ENCODE results near the gene OSBPL10. TPM values are rescaled to one million over a fixed set of nuclear protein-coding genes. Genes with fewer than 3 reads are reported as not detected.
A peak's percentile ranks its signal among the peaks of the same experiment; 100 is the strongest.

Gene OSBPL10
- total and polyA plus RNA-seq, 2 of the 4 experiments (the other 2 are of a cell fraction), result 9.5 to 10.1 TPM

- no peak for ATAC-seq (ENCODE audit: low read depth)
- dilution Hi-C loops (cut with HindIII; ENCODE audit: low sequenced_read_pairs, unreplicated experiment), result no loop called here
- TF ChIP-seq MAZ (IDR thresholded peaks at IDR 0.05; ENCODE audit: borderline replicate concordance, low read depth, low read length) (no peak), MXI1 (IDR thresholded peaks at IDR 0.05; ENCODE audit: borderline replicate concordance, low read depth, low read length) (no peak), ELK1 (IDR thresholded peaks at IDR 0.05; ENCODE audit: borderline replicate concordance, low read depth, low read length) (no peak), NFE2L2 (IDR thresholded peaks at IDR 0.05; ENCODE audit: low read depth, low read length) (no peak), SMC3 (IDR thresholded peaks at IDR 0.05; ENCODE audit: low read depth, low read length) (no peak), RCOR1 (IDR thresholded peaks at IDR 0.05; ENCODE audit: insufficient replicate concordance, low read length) (no peak), FOS (IDR thresholded peaks at IDR 0.05; ENCODE audit: low read depth, low read length) (no peak), RFX5 (IDR thresholded peaks at IDR 0.05; ENCODE audit: low read depth, low read length) (no peak), RAD21 (IDR thresholded peaks at IDR 0.05; ENCODE audit: low read length) (no peak), MAFK (IDR thresholded peaks at IDR 0.05; ENCODE audit: low read depth, low read length) (no peak), CEBPB (IDR thresholded peaks at IDR 0.05; ENCODE audit: low read depth, low read length) (no peak), USF2 (IDR thresholded peaks at IDR 0.05; ENCODE audit: low read depth, low read length) (no peak), CHD1 (IDR thresholded peaks at IDR 0.05; ENCODE audit: low read depth, low read length) (no peak), POLR2A (IDR thresholded peaks at IDR 0.05; ENCODE audit: low read depth, low read length) (no peak), BHLHE40 (IDR thresholded peaks at IDR 0.05; ENCODE audit: low read depth, low read length) (no peak), CTCF (conservative IDR thresholded peaks at IDR 0.05; ENCODE audit: low read depth, low read length) (no peak)
- Histone ChIP-seq H3K36me3 (ENCODE audit: control insufficient read depth, insufficient read depth, low read length) (no peaks in the 10 kb centered on the region), H2AK5ac (ENCODE audit: low read depth, low read length) (no peak overlapping the region), H2AFZ (replicated peaks; ENCODE audit: low read length, poor library complexity) (no peak overlapping the region), H3K18ac (ENCODE audit: low read depth, low read length) (no peak overlapping the region), H2AK9ac (replicated peaks; ENCODE audit: low read depth, low read length, poor library complexity) (no peak overlapping the region), H2BK120ac (ENCODE audit: low read depth, low read length) (no peak overlapping the region), H3K23ac (ENCODE audit: low read depth, low read length) (peak overlapping the region; percentile 39; the same call in 1 of the 2 replicates), H3K9ac (ENCODE audit: low read depth, low read length) (no peak overlapping the region; the same call in 1 of the 2 replicates), H3K4ac (ENCODE audit: low read depth, low read length) (no peak overlapping the region), H3K4me3 (ENCODE audit: insufficient read depth, low read depth, low read length) (no peak overlapping the region), H3K27ac (ENCODE audit: insufficient read depth, low read length) (no peak overlapping the region), H3K14ac (replicated peaks; ENCODE audit: low read depth, low read length) (no peak overlapping the region), H4K8ac (ENCODE audit: low read depth in 2 of 2, low read length in 2 of 2) (no peak overlapping the region; a peak in 1 of 4 replicates), H4K20me1 (ENCODE audit: insufficient read depth, low read length) (no peaks in the 10 kb centered on the region), H3K4me1 (ENCODE audit: control insufficient read depth, insufficient read depth, low read length) (peaks cover 8% of the 10 kb centered on the region), H2BK20ac (ENCODE audit: low read depth, low read length) (no peak overlapping the region), H3K9me3 (ENCODE audit: control insufficient read depth, insufficient read depth, low read length) (peaks cover 6% of the 10 kb centered on the region), H3K56ac (ENCODE audit: extremely low read depth, insufficient read depth, low read length) (no peak overlapping the region), H3K9me1 (ENCODE audit: insufficient read depth, low read length) (no peaks in the 10 kb centered on the region; the same call in none of the 2 replicates), H3K79me1 (ENCODE audit: low read depth in 1 of 2, low read length in 2 of 2) (peaks cover 9 to 14% of the 10 kb centered on the region in 2 experiments), H4K91ac (ENCODE audit: insufficient read depth, low read depth, low read length) (no peak overlapping the region), H4K5ac (ENCODE audit: low read depth, low read length) (no peak overlapping the region), H3K27me3 (ENCODE audit: control insufficient read depth, insufficient read depth, low read length) (no peaks in the 10 kb centered on the region), H2BK5ac (ENCODE audit: low read depth, low read length, poor library complexity, severe bottlenecking) (no peak overlapping the region), H2BK15ac (ENCODE audit: low read depth, low read length) (no peak overlapping the region), H3K4me2 (ENCODE audit: low read depth, low read length) (peak overlapping the region; percentile 98; the same call in 1 of the 2 replicates)
- no TSS peak for BruUV-seq (replicated peaks)
- WGBS, 2 experiments (ENCODE audit: extremely low coverage in 2 of 2, insufficient read length in 1 of 2), result no CpG with 5 or more reads among the region's 2 CpGs
- in situ Hi-C loops (cut with MboI; ENCODE audit: low sequenced_read_pairs), result no loop called here
- no peak for DNase-seq
- POLR2A ChIA-PET (ENCODE audit: unreplicated experiment), result no interaction called here
- CTCF ChIA-PET, result no interaction called here
- intact Hi-C loops (cut with micrococcal nuclease), result no loop called here
Observed at GRCh38 chr3:31959251-31959650, 21.8 kb downstream of the OSBPL10 start.
